HG03196 (cell line): ENCODE data around the gene RHBG.
"Not testable (repeated sequence)": the region's sequence is repeated elsewhere in the genome, so short reads cannot be mapped to it uniquely, and the experiment has no call there.

ENCODE experiments used
- ATAC-seq: cut with Tn5 transposase; IDR thresholded peaks from one replicate; pipeline ENCODE4 v1.9.1; 2021; ENCODE audit not compliant: unreplicated experiment

Gene RHBG

GRCh38 chr1:156360534-156360933 lies 8.5 kb upstream of the RHBG start:
- no peak for ATAC-seq

GRCh38 chr1:156365754-156366153 lies 3.3 kb upstream of the RHBG start:
- no peak for ATAC-seq

- ATAC-seq = no peak
These were observed 2.4 kb upstream of the RHBG start for GRCh38 chr1:156366378-156367166.

GRCh38 chr1:156367383-156368156 lies 1.4 kb upstream of the RHBG start:
- ATAC-seq = no peak

DNA sequence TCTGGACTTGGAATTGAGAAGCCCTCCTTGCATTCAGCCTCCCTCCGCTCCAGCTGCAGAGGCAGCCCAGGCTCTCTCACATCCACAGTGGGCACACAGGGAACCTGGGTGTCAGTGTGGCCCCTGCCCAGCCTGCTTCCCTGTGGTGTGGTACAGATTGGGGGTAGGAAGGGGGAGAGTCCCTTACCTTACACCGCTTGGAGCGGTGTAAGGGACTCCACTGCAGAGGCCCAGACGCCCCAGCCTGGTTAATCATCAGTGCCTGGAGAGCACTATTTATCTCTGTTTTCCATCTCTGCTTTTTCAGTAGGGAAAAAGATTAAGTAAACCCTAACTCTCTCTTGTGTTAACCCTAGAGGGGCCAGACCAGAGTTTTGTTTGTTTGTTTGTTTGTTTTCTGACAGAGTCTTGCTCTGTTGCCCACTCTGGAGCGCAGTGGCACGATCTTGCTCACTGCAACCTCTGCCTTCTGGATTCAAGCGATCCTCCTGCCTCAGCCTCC lies 803 bp upstream of the RHBG start:
- no peak for ATAC-seq

DNA sequence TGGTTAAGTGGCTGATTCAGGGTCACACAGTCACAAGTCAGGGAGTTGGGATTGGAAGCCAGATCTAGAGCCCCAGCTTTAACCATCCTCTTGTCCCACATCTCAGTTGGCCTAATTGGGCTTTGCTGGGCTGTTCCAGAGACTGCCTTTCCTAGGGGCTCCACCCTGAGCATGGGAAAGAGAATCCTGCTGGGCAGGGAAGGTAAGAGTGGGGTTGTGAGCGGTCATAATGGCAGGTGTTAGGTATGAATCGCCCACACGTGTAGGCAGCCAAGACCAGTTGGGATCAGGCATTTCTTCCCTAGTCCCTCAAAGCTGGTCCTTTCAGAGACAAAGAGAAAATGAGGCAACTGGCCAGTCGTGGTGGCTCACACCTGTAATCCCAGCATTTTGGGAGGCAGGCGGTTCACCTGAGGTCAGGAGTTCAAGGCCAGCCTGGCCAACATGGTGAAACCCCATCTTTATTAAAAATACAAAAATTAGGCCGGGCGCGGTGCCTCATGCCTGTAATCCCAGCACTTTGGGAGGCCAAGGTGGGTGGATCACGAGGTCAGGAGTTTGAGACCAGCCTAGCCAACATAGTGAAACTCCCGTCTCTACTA lies 775 bp downstream of the RHBG start:
- ATAC-seq = not testable (repeated sequence)

GRCh38 chr1:156371553-156372264 lies 2.7 kb downstream of the RHBG start:
- ATAC-seq = no peak

DNA sequence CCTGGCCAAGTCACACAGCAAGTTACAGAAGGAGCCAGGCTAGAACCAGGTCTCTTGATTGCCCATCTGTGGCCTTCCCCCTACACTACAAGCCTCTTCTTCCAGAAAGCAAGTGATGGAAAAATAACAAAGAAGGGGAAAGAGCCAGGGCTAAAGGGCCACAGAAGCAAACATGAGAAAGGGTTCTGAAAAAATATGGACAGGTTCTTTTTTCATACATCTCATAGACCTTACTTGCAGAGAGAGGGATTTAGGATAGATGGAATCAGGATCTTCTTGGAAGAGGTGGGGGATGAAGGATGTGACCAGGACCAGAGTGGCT lies 3.2 kb downstream of the RHBG start:
- ATAC-seq = no peak

DNA sequence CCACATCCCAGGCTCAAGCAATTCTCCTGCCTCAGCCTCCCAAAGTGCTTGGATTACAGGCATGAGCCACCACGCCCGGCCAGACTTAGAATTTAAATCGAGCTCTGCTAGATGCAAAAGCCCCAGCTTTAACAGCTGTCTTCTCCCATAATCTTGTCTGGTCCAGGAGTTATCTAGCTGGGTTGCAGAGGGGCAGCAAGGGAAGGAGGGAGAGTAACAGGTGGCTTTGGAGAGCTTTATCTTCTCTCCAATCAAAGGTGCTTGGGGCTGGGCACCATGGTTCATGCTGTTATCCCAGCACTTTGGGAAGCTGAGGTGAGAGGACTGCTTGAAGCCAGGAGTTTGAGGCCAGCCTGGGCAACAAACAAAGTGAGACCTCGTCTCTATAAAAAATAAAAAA lies 3.9 kb downstream of the RHBG start:
- ATAC-seq = no peak

DNA sequence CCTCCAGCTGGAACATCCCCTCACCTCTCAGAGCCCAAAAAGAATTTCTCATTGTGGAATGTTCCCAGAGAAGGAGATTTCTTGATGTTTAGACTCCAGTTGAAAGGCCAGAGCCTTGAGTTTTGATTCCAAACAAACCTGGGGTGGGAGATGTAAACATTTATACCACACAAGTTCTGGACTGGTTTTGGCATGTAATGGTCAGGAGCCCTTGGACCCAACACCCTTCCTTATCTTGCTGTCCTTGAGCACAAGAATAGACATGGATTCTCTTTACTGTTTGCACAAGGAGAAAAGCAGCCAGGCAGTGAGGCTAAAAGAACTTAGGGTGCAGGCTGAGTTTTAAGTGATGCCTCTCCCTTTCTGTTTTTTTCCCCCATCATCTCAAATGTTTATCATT lies 4.5 kb downstream of the RHBG start:
- ATAC-seq = no peak

- ATAC-seq = no peak
These were observed 7.1 kb downstream of the RHBG start for GRCh38 chr1:156376146-156376545.

GRCh38 chr1:156376958-156377919 lies 8.2 kb downstream of the RHBG start:
- no peak for ATAC-seq

DNA sequence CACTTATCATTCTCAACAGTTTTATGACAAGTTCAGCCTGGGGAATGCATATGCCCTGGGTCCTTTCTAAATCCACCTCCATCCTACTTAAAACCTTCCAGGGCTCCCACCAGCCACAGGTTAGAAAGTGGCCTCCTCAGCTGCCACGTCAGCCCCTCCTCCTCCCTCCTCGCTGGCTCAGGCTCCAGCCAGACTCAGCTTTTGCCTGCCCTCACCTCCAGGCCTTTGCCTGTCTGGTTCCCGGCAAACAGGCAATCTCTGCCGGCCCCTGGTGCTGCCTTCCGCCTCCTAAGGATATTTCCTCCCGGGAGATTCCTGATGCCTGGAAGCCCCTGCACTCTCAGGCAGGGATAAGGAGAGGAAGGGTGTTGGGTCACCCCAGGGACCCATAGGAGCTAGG lies 9.5 kb downstream of the RHBG start:
- ATAC-seq = no peak

DNA sequence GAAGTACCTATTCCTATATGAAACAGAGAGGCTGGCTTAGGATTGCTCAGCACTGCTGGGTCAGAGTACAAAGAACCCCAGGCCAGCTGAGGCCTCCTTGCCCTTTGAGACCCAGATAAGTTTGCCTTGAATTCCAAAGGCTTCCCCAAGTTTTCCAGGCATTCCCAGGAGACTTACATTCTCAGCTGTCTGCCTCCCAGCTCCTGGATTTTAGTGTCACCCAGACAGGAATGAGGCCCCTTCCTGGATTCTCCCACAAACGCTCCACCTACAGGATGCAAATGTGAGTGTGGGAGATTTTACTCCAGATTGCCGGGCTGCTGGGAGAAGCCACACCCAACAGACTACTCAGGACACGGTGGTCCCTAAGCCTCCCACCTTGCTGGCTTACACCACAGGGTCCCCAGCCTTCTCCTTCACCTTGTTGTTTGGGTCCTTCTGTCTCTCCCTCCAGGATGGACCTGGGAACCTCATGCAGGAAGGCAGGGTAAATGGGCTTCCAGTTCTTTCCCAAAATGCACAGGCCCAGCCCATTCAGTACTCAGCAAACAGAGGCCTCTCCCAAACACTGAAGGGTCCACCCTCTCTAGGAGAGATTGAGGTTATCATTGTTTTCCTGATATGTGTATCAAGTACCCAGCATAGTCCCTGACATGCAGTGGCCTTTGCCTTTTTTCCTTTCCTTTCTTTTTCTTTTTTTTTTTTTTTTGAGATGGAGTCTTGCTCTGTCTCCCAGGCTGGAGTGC lies 10.6 kb downstream of the RHBG start:
- ATAC-seq = no peak

GRCh38 chr1:156382561-156382960 lies 13.6 kb downstream of the RHBG start:
- ATAC-seq = no peak

DNA sequence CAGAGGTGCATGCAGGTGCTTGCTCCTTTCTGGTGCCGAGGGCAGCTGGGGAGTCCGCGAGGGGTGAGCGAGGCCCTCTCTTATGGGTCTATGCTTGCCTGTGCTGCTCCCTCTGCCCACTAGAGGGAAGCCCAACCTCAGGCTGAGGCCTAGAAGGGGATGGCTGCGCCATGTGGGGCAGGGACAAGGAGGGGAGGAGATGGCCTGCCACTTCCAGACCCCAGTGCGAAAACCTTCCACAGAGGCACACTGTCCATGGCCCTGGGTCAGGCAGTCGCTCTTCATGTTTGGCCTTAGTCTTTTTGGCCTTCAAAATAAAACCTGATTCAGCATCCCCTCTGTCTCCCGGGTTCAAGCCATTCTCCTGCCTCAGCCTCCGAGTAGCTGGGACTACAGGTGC lies 14.0 kb downstream of the RHBG start:
- no peak for ATAC-seq

GRCh38 chr1:156384007-156384406 lies 15.0 kb downstream of the RHBG start:
- ATAC-seq = no peak

- ATAC-seq = no peak
These were observed 15.6 kb downstream of the RHBG start for GRCh38 chr1:156384658-156385057.

DNA sequence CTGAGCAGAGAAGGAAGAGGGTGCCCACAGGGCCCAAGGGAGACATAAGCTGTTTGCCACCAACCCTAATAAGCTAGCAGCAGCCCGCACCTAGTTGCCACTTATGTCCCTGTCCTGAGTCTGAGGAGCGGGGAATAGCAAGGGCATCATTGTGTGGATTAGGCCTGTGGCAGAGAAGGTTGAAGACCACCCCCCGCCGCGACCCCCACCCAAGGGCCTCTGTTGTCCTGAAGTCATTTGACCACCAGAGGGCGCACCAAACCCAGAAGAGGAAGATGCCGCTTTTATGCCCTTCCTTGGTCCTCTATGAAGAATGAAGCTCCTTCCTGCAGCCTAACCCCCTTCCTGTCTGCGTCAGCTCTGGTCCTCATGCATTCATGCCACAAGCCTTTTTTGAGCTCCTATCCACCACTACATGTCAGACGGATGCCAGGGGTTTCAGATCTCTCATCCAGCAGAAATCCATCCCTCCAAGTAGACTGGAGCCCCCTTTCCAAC lies 16.6 kb downstream of the RHBG start:
- ATAC-seq = no peak
